Chondrocyte (in vitro differentiated cells): ENCODE results near the gene DAND5. TPM values are rescaled to one million over a fixed set of nuclear protein-coding genes. Genes with fewer than 3 reads are reported as not detected.
"Not testable (repeated sequence)": the region's sequence is repeated elsewhere in the genome, so short reads cannot be mapped to it uniquely, and the experiment has no call there.

Source experiments
- DNase-seq: peaks from one replicate; pipeline ENCODE4 v3.0.0; 2021; ENCODE audit warnings: mixed read lengths, low spot score
- H3K27ac Mint-ChIP-seq: one replicate; pipeline ENCODE4 v1.8.0; 2021; ENCODE audit warnings: mild to moderate bottlenecking, moderate library complexity, mixed read lengths; ENCODE audit not compliant: unreplicated experiment
- H3K27me3 Mint-ChIP-seq: 2 replicates; pipeline ENCODE4 v1.8.0; 2021; ENCODE audit warnings: low read depth, mixed read lengths
- H3K36me3 Mint-ChIP-seq: 2 replicates; pipeline ENCODE4 v1.8.0; 2021; ENCODE audit warnings: low read depth, mixed read lengths
- H3K4me1 Mint-ChIP-seq: 2 replicates; pipeline ENCODE4 v1.8.0; 2021; ENCODE audit warnings: low read depth, mild to moderate bottlenecking, mixed read lengths
- H3K4me3 Mint-ChIP-seq: one replicate; pipeline ENCODE4 v1.8.0; 2021; ENCODE audit warnings: mild to moderate bottlenecking, moderate library complexity, mixed read lengths; ENCODE audit not compliant: unreplicated experiment
- H3K9me3 Mint-ChIP-seq: 2 replicates; pipeline ENCODE4 v1.8.0; 2021; ENCODE audit warnings: low read depth, mixed read lengths
- CTCF ChIP-seq: fragments of 200-600 bp; sonication (generic); IDR thresholded peaks from 2 replicates; pipeline ENCODE4 v1.5.0; 2021; ENCODE audit warnings: antibody characterized with exemption, mild to moderate bottlenecking, moderate library complexity
- total RNA-seq: library from RNA; stranded (reverse); gene quantifications from 3 replicates; pipeline ENCODE4 v1.2.1, GENCODE V29; 2021

DAND5 gene
- total RNA-seq, 1 donor from 2014 or later, result 0.57 TPM

GRCh38 chr19:12952488-12953137 lies 16.8 kb upstream of the DAND5 start:
- H3K27ac Mint-ChIP-seq, result peak overlapping the region; percentile 99
- H3K27me3 Mint-ChIP-seq, result no peaks in the 10 kb centered on the region
- no peaks in the 10 kb centered on the region for H3K9me3 Mint-ChIP-seq
- H3K4me1 Mint-ChIP-seq, result peaks cover 70% of the 10 kb centered on the region
- H3K4me3 Mint-ChIP-seq, result peak overlapping the region; percentile 51
- peaks cover 25% of the 10 kb centered on the region for H3K36me3 Mint-ChIP-seq
- no peak for TF ChIP-seq CTCF
- no peak for DNase-seq

- H3K4me3 Mint-ChIP-seq, result peak overlapping the region; percentile 45
- H3K4me1 Mint-ChIP-seq, result peaks cover 67% of the 10 kb centered on the region
- H3K9me3 Mint-ChIP-seq, result no peaks in the 10 kb centered on the region
- H3K36me3 Mint-ChIP-seq, result peaks cover 22% of the 10 kb centered on the region
- no peaks in the 10 kb centered on the region for H3K27me3 Mint-ChIP-seq
- no peak for TF ChIP-seq CTCF
- H3K27ac Mint-ChIP-seq, result peak overlapping the region; percentile 99
- no peak for DNase-seq
Measured at GRCh38 chr19:12953138-12953798, 16.1 kb upstream of the DAND5 start.

DNA sequence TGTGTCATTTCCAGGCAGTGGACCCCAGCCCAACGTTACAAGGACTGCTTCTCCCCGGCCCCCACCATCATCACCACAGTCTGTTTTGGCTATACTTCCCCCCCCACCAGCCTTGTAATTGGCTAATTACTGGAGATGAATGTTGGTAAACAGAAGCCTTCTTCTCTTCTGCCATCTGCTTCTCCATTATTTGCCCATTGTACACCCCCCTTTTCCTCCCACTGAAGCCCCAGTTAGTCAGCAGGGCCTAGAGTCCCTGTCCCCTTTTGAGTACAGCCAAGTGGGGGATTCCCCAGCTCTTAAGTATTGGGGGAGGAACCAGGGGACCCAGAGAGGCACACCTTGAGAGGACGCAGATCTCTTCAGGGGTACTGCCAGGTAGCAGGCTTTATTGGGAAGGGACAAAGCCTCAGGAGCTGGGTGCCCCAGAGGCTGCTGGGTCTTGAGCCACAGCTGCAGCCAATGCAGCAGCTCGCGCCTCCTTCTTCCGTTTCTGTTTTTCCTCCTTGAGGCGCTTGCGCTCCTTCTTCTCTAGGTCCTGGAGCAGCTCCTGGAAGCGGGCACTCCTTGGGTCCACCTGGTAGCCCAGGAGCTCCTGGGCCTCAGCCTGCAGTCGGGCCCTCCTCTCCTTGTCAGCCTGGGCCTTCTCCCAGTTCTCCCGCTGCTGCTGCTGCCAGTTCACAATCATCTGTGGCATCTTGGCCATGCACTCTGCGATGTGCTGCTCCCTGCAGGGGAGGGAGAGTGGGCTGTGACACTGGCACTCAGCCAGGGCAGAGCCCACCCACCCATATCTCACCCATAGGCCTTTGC lies 15.4 kb upstream of the DAND5 start:
- H3K27ac Mint-ChIP-seq, result peak overlapping the region; percentile 99
- no peaks in the 10 kb centered on the region for H3K27me3 Mint-ChIP-seq
- no peak for TF ChIP-seq CTCF
- peak overlapping the region; percentile 20 for H3K4me3 Mint-ChIP-seq
- H3K9me3 Mint-ChIP-seq, result no peaks in the 10 kb centered on the region
- H3K36me3 Mint-ChIP-seq, result peaks cover 18% of the 10 kb centered on the region
- DNase-seq, result no peak
- peaks cover 67% of the 10 kb centered on the region for H3K4me1 Mint-ChIP-seq

DNA sequence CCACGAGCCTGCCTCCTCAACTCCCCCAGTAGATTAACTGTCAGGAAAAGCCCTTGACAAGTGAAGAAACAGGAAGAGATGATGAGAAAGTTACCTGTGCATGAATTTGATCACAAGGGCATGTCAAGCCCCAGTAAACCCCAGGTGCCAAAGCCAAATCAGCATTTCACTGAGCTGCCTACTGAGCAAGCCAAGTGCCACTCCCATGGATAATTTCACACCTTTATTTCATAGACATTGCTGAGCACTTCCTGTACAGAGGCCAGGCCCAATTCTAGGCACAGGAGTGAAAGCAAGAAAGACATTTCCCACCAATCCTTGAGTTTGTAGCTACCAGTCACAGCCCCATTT lies 14.8 kb upstream of the DAND5 start:
- TF ChIP-seq CTCF, result no peak
- DNase-seq, result no peak
- peaks cover 67% of the 10 kb centered on the region for H3K4me1 Mint-ChIP-seq
- H3K4me3 Mint-ChIP-seq, result peak overlapping the region; percentile 20
- peak overlapping the region; percentile 99 for H3K27ac Mint-ChIP-seq
- H3K9me3 Mint-ChIP-seq, result no peaks in the 10 kb centered on the region
- peaks cover 18% of the 10 kb centered on the region for H3K36me3 Mint-ChIP-seq
- H3K27me3 Mint-ChIP-seq, result no peaks in the 10 kb centered on the region

GRCh38 chr19:12955575-12955974 lies 13.8 kb upstream of the DAND5 start:
- not testable (repeated sequence) for H3K9me3 Mint-ChIP-seq
- Mint-ChIP-seq H3K4me1 (peaks cover 62% of the 10 kb centered on the region), H3K36me3 (peaks cover 13% of the 10 kb centered on the region)

More at GRCh38 chr19:12955575-12955974, 13.8 kb upstream of the DAND5 start:
- Mint-ChIP-seq H3K4me3 (peak overlapping the region; percentile 83), H3K27ac (peak overlapping the region; percentile 90)
- not testable (repeated sequence) for DNase-seq, H3K27me3 Mint-ChIP-seq
